COLO668 (cell line): ENCODE data around the gene ZSCAN5C.
"Not testable (repeated sequence)": the region's sequence is repeated elsewhere in the genome, so short reads cannot be mapped to it uniquely, and the experiment has no call there.

ENCODE experiments used
- DNase-seq: peaks from one replicate; lab custom pipeline; 2025; ENCODE audit not compliant: unreplicated experiment; lab: John Stamatoyannopoulos, UW

The ZSCAN5C gene, protein sequence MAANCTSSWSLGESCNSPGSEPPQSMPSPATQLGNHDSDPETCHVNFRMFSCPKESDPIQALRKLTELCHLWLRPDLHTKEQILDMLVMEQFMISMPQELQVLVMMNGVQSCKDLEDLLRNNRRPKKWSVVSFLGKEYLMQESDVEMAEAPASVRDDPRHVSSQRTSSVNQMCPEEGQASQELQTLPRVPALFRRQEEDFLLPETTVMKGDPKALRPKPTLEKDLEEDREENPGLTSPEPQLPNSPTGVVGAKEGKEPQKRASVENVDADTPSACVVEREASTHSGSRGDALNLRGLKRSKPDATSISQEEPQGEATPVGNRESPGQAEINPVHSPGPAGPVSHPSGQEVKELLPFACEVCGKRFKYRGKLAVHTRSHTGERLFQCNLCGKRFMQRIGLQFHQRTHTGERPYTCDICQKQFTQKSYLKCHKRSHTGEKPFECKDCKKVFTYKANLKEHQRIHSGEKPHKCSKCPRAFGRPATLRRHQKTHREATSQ

DNA sequence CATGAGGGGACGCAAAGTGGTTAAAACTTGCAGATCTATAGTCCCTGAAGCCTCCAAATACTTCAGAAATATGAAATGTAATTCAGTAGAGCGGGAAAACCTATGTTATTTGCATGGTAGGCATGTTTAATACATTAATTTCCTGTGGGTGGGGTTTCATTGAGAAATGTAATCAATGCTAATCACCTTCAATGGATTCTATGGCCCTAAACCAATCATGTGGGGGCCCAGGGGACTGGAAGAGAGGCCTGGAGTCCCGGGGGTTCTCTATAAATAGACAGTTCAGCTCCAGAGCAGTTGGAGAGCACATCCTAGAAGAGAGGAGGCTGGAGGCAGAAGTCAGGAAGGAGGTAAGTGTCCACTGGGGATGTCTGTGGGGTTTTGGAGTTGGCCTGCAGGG, at the start of gene ZSCAN5C:
TSS of gene ZSCAN5C (plus strand) at position 301 of the 400 bp plus-strand sequence. CDS start 3,641 bp downstream, outside the sequence.
- no peak for DNase-seq

DNA sequence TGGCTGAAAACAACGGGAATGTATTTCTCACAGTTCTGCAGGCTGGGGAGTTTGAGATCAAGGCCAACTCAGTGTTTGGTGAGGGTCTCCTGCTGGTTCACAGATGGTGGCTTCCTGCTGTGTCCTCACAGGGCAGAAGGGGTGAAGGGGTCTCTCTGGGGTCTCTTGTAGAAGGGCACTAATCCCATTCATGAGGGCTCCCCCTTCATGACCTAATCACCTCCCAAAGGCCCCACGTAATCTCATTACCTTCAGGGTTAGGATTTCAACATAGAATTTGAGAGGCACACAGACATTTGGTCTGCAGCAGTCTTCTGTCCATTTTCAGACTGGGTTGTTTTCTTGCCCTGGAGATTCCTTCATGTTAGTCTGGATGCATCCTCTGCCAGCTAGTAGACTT, 49.4 kb upstream of the ZSCAN5C start:
- no peak for DNase-seq

DNA sequence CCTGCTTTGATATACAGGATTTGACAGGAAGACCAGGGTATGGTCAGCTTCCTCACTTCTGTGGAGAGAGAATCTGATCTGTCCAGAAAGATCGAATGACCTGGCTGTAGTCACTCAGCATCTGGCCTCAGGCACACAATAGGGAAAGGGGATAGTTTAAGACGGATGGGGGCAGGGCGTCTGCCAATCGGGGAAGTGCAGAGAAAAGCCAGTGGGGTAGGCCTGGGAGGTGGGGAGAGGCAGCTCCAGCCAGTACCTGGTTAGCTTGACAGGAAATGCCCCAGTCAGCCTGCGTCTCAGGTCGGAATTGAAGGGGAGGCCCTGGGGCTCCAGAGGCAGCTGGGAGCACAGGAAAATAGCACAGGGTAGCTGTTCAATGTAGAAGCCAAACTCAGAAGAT, 48.6 kb upstream of the ZSCAN5C start:
- no peak for DNase-seq

DNA sequence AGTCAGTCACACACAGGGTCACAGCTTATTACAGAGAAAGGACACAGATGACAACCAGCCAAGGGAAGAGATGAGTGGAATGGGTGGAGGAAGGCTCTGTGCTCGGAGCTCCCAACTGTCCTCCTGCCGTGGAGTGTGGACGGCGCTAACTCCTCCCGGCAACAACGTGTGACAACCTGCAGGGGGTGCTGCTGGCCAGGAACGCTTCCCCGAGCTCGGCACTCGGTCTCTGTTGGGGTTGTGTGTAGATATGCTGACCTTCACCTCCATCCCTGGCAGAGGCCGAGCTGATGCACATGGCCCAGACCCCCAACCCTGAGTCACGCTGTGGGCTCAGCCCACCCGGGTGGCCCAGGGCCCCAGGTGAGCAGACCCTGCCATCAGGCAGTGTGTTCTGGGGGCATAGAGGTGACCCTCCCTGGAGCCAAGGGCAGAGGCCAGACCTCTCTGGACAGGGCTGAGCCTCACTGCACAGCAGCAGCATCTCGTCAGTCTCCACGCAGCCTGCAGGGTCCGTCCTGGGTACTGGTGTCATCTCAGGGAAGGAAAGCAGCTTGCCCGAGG, 46.9 kb upstream of the ZSCAN5C start:
- peak; percentile 5 for DNase-seq

DNA sequence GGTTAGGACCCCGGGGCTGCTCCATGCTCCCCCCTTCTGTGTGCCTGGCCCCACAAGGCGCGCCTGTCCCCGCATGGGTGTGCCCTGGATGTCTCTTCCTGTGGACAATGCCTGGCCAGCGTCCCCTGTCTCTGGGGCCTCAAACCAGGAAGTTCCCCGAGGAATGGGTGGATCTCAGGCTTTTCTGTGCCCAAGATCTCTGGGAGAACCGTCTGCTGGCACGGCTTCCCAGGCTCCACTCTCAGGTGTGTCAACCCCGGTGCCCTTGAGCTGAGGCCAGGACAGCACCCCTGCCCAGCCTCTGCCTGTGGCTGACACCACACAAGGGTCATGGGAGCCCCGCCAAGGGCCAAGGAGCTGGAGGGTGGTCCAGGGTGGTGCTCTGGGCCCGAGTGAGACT, 45.3 kb upstream of the ZSCAN5C start:
- DNase-seq, result no peak

DNA sequence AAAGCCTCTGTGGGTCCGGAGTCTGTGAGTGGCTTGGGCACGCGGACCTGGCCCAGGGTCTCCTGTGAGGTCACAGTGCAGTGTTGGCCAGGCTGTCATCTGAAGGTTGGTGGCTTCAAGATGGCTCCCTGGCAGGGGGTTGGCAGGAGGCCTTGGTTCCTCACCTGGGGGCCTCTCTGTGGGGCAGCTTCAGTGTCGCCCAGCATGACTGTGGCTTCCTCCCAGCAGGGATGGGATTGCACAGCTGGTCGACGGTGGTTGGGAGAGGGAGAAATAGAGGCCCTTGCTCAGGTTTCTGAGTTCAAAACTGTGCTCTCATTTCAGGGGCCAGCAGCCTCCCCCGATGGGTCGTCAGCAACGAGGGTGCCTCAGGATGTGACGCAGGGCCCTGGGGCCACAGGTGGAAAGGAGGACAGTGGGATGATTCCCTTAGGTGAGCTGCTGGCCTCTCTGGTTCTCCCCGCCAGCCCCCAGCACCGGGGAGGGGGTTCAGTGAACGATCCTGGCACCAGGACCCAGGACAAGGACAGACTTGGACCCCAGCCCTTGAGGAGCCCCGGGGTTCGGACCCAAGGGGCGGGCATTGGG, 43.8 kb upstream of the ZSCAN5C start:
- no peak for DNase-seq

DNA sequence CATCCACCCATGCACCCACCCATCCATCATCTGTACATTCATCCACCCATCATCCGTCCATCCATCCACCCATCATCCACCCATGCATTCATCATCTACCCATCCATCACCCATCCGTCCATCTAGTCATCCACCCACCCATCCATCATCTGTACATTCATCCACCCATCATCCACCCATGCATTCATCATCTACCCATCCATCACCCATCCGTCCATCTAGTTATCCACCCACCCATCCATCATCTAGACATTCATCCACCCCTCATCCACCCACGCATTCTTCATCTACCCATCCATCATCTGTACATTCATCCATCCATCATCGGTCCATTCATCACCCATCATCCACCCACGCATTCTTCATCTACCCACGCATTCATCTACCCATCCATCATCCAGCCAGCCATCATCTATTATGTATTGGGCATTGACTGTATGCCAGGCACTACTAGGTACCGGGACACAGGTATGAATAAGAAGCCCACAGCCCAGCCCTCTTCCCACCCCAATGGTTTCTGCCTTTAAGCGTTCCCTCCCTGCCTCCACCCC, 43.0 kb upstream of the ZSCAN5C start:
- no peak for DNase-seq

DNA sequence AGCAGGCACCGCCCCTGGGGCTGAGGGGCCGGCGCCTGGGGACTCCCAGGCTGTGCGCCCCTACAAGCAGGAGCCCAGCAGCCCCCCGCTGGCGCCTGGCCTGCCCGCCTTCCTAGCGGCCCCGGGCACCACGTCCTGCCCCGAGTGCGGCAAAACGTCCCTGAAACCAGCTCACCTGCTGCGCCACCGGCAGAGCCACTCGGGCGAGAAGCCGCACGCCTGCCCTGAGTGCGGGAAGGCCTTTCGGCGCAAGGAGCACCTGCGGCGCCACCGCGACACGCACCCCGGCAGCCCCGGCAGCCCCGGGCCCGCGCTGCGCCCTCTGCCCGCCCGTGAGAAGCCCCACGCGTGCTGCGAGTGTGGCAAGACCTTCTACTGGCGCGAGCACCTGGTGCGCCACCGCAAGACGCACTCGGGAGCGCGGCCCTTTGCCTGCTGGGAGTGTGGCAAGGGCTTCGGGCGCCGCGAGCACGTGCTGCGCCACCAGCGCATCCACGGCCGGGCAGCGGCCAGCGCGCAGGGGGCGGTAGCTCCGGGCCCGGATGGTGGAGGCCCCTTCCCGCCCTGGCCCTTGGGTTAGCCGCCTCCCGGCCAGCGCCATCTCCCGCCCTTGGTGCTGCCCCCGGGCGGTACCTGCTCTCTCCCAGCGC, 42.3 kb upstream of the ZSCAN5C start:
- DNase-seq, result no peak

DNA sequence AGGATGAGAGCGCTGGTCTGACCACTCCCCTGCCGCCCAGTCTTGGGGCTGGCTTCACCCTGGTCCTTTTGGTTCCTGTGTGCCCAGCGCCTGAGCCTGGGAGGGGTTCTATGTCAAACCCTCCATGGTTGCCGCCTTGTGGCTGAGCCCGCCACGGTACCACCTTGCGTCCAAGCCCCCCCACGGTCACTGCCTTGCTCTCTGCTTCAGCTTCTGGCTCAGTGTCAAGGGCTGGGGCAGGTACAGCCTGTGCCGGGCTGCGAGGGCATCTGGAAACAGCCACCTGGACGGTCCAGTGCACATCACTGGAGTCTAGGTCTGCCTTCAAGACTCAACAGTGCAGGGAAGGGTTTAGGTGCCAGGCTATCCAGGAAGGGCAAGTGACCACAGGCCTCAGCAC, 40.5 kb upstream of the ZSCAN5C start:
- DNase-seq, result no peak

DNA sequence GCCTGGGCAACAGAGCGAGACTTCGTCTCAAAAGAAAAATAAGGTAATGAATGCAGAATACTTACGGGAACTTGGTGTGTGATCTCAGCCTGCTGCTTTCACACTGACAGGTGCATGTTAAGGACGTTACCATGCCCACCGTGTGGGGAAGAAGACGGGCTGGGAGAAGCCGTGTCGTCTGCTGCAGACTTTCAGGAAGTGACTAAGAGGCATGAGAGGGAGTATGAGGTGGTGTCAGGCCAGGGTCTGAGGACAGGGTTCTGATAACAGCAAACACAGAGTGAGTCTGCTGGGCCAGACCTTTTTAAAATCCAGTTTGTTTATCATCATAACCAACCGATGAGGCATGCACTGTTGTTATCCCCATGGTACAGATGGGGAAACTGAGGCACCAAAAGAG, 39.8 kb upstream of the ZSCAN5C start:
- no peak for DNase-seq

DNA sequence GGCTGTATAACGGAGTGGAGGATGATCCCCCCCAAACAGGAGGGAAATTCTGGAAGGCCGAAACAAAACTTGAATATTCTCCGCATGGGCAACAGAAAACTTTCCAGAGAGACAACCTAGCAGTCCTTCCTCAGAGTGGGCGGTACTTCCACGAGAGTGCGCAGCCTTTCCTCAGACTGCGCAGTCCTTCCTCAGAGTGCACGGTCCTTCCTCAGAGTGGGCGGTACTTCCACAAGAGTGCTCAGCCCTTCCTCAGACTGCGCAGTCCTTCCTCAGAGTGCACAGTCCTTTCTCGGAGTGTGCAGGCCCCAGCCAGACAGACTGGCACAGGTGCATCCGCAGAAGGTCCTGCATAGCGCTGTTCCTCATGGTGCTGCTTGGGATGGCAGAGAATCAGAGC, 39.0 kb upstream of the ZSCAN5C start:
- DNase-seq, result no peak

DNA sequence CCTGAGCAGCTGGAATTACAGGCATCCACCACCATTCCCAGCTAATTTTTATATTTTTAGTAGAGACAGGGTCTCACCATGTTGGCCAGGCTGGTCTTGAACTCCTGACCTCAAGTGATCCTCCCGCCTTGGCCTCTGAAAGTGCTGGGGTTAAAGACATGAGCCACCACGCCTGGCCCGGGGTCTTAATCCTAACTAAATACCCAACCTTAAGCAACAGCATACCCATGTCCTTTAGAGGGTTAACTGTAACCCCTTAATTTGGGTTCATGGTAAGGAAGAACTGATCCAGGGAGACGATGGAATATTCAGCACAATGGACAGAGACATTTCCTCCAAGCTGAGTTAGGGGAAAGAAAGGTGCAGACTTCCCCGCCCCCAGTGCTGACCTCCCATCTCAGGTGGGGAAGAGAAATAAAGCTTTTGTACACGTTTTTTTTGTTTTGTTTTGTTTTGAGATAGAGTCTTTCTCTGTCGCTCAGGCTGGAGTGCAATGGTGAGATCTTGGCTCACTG, 35.0 kb upstream of the ZSCAN5C start:
- no peak for DNase-seq

DNA sequence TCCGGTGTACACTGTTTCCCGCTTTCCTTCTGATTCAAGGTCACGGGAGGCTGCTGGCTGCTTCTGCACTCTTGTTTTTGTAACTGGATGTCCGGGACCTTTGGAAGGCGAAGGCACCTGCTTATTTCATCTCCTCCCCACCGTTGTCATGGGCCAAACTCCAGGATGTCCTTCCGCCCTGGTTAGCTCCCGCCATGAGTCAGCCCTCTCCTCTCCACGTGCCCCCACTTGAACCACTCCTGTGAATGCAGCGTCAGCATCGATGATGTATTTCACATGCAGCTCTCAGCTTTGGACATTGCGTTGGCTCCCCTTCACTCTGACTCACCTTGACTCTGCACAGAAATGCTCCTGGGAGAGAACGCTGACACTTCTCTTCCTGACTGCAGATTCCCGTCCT, 31.8 kb upstream of the ZSCAN5C start:
- DNase-seq, result peak; percentile 68

DNA sequence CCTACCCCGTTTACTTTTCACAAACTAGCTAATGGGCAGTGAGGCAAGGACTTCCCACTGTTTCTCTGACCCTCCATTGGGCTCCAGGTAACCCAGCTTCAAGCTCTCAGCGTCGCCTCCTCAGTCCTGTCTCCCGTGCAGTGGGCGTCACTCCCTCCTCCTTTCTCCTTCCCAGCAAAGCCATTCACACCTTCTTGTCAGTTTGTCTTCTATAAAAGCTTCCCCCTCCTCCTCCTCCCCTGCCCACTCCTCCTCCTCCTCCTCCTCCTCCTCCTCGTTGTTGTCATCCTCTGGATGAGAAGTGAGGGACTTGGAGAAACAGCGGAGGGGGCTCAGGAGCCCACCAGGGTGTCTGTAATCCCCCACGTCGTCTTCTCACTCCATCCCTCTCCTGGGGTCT, 28.0 kb upstream of the ZSCAN5C start:
- no peak for DNase-seq

DNA sequence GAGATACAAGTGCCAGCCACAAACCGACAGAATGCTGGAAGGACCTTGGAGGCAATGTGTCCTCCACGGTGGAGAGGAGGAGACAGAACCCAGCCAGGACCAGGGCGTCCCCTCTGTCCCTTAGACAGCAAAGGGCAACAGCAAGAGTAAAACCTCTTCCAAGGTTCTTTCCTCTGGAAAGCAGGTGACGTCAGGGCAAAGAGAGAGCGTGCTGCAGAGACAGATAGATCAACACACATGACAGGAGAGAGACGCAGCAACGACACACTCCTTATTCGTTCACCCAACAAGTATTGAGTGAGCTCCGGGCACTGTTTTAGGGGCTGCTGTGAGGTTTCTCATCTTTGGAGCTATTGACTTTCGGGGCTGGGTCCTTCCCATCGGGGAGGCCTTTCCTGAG, 27.5 kb upstream of the ZSCAN5C start:
- no peak for DNase-seq

DNA sequence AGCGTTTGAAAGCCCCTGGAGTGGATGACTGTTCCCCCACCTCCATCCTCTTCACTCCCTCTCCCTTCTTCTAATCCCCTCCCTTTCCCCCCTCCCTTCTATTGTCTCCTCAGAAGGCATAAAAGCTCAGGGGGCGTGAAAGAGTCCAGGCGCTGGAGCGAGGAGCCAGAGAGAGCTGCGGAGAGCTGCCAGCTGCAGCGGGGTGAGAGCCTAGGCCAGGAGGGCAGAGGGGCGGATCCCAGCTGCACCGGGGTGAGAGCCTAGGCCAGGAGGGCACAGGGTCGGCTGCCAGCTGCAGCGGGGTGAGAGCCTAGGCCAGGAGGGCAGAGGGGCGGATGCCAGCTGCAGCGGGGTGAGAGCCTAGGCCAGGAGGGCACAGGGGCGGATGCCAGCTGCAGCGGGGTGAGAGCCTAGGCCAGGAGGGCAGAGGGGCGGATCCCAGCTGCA, 26.2 kb upstream of the ZSCAN5C start, which contains the start of gene GALP:
TSS of gene GALP (plus strand) at position 148 of the 447 bp plus-strand sequence. CDS start 1,101 bp downstream, outside the sequence.
- not testable (repeated sequence) for DNase-seq

DNA sequence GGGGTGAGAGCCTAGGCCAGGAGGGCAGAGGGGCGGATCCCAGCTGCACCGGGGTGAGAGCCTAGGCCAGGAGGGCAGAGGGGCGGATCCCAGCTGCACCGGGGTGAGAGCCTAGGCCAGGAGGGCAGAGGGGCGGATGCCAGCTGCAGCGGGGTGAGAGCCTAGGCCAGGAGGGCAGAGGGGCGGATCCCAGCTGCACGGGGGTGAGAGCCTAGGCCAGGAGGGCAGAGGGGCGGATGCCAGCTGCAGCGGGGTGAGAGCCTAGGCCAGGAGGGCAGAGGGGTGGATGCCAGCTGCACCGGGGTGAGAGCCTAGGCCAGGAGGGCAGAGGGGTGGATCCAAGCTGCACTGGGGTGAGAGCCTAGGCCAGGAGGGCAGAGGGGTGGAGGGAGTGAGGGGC, 25.8 kb upstream of the ZSCAN5C start:
- DNase-seq, result not testable (repeated sequence)

DNA sequence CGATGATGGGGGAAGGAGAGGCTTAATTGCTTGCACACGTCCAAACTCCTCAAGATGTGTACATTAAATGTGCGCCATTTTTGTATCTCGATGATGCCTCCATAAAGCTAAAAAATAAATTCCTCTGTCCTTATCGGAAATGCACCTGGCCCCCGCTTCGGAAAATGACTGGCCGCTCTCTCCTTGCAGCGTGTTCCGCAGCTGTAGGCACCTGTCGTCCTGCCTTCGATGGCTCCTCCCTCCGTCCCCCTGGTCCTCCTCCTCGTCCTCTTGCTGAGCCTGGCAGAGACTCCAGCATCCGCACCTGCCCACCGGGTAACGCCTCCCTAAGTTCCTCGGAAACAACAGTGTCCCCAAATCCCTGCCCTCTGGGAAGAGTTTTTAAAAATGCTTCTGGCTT, 25.2 kb upstream of the ZSCAN5C start:
- DNase-seq, result peak; percentile 22

DNA sequence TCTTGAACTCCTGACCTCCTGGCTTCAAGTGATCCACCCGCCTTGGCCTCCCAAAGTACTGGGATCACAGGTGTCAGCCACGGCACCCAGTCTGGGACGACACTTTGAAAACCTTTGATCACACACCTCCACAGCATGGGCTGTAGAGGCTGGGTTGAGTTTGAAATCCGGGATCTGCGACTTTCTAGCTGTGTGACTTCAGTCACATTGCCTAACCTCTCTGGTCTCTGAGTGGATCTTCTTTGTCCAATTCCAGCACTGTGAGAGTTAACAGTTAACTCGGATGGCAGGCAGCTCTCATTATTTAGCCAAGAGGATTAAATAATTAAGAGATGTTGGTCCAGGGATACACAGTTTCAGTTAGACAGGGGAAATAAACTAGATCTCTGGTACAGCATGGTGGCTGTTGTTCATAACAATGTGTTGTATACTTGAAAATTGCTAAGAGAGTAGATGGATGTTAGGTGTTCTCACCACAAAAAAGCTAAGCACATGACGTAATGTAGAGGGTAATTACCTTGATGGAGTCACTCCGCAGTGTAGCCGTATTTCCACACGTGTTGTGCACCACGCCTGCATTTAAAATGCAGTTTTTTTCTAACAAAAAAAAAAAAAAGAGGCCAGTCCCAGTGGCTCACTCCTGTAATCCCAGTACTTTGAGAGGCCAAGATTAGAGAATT, 24.4 kb upstream of the ZSCAN5C start:
- DNase-seq, result no peak

DNA sequence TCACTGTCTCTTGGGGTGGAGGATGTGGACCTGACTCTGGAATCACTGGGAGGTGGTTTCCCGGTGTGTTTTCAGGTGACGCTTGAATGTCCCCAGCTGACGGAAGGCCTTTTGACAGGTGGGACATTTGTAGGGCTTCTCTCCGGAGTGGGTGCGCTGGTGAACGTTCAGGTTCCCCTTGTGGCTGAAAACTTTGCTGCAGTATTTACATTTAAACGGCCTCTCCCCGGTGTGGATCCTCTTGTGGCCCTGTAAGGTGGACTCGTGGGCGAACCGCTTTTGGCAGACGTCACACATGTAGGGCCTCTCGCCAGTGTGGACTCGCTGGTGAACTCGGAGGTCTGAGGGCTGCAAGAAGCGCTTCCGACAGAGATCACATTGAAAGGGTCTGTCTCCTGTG, 12.3 kb upstream of the ZSCAN5C start:
- DNase-seq, result peak; percentile 9
